ENCODE measurements around the gene BLTP3A.

DNA sequence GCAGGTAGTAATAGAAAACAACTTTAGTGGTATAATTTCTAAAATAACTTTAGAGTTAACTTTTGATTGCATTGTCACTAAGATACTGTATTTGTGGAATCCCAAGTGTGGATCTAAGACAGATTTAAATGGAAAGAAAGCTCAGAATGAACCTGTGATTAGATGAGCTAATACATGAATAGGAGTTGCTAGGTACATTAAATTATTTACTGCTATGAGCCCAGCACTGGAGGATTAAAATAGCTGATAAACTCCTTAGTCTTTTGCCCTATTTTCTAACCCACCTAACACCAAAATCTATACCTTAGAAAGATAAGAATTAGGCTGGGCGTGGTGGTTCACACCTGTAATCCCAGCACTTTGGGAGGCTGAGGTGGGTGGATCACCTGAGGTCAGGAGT lies 23.7 kb upstream of the BLTP3A start:
- TF ChIP-seq EZH2 (IDR thresholded peaks at IDR 0.05; ENCODE audit: insufficient read depth, poor library complexity, severe bottlenecking) (no peak), EZH2phosphoT487 (IDR thresholded peaks at IDR 0.05; ENCODE audit: insufficient read depth, low read depth) (no peak)

Data from GM23248 (cell line).